M059J (cell line): ENCODE measurements around the gene MCEMP1. TPM values are rescaled to one million over a fixed set of nuclear protein-coding genes. Genes with fewer than 3 reads are reported as not detected.

Experiments
- DNase-seq: peaks from one replicate; pipeline ENCODE4 v3.0.0-alpha.2; 2012; ENCODE audit warnings: low read depth
- total RNA-seq: library from RNA; depleted of rRNA; stranded (reverse); fragments of >200 nt; shearing (Covaris generic); gene quantifications from 2 replicates; pipeline ENCODE4 v1.2.3, GENCODE V29; 2014

The MCEMP1 gene
- total RNA-seq, 1 experiment from 2014 or later: not detected

DNA sequence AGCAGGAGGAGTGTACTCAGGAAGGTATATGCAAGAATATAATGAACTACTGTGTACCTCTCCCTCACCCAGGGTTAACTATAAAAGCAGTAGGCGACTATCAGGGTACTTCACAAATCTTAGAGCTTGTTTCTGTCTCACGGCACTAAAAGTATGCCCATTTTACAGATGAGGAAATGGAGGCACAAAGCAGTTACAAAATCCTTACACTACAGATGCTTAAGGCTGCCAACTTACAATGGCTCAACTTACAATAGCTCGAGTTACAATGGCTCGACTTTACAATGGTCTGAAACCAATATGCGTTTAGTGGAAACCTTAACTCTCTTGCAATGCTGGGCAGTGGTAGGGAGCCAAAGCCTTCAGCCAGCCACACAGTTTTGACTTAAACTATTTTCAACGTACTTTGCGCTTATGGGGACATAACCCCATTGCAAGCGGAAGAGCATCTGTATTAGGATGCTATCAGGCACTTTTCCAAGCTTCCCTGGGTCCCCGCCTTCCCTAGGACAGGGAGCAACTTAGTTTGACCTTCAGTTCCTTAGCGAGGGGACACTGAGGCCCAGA lies 20.9 kb downstream of the MCEMP1 start:
- no peak for DNase-seq

DNA sequence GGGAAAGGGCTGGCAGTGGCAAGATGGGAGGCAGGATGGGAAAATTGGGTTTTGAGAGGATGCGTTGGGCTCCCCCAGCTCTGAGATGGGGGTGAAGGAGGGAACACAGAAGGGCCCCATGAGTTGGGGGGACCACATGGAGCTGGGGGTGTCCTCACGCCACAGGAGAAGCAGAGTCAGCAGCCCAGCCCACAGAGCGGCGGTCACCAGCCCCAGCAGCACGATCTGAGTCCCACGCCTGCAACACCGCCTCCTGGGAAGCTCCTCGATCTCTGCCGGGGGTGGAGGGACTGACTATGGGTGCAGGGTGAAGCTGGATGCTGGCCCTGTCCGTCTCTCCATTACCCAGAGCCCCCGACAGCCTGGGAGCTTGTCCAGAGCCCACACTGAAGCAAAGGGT lies 21.7 kb downstream of the MCEMP1 start:
- no peak for DNase-seq

DNA sequence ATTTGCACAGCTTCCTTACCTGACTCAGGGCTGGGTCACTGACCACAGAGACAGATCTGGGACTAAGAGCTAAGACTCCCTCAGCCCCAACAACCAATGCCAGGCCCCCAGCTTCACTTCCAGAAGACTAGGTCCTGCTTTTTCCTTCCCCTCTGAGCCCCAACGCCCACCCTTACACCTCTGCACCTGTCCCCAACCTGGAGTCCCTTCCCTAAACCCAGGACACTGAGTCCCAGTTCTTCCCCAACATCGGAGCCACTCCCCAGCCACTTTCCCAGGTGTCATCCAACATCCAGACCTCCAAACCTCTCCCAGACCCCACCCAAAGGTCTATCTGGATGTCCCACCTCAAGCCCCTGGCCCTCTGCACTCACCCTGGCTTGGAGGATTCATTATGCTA lies 22.1 kb downstream of the MCEMP1 start:
- DNase-seq: no peak

DNA sequence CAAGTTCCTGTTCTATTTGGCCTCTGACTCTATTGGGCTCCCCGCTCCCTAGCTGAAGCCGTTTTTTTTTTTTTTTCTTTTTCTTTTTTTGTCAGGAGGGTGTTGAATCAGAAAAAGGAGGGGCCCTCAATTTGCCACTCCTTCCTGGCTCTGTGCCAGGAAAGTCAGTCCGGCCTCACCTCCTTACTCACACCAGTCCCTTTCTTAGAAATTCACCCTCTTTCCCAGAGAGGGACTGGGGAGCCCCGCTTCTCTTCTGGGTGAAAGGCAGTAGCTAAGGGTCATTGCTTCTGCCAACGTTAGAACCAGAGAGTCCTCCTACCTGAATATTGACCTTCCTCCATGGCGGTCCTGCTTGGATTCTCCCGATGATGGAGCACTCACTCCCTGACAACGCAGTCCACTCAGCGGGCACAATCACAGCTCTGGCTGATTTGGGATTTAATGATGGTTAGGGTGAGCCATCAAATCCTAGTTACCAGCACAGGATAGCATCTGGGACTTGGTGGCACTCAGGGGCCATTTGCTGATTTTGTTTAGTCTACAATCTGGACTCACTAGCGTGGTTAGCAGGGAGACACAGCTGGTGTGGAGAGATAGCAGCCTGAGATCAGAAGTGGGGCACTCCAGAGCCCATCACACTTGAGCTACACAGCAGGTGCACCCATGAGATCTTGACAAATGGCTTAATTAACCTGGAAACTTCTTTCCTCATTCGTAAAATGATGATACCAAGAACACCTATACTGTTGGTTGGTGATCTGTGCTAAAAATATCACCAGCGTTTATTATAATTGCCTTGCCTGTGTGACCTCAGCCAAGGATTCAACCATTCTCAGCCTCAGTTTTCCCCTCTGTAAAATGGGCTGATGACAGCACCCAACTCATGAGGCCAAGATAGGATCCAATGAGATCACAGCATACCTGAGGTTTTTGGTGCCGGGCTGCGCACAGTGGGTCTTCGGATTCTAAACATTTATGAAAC lies 22.8 kb downstream of the MCEMP1 start:
- peak; percentile 34 for DNase-seq

DNA sequence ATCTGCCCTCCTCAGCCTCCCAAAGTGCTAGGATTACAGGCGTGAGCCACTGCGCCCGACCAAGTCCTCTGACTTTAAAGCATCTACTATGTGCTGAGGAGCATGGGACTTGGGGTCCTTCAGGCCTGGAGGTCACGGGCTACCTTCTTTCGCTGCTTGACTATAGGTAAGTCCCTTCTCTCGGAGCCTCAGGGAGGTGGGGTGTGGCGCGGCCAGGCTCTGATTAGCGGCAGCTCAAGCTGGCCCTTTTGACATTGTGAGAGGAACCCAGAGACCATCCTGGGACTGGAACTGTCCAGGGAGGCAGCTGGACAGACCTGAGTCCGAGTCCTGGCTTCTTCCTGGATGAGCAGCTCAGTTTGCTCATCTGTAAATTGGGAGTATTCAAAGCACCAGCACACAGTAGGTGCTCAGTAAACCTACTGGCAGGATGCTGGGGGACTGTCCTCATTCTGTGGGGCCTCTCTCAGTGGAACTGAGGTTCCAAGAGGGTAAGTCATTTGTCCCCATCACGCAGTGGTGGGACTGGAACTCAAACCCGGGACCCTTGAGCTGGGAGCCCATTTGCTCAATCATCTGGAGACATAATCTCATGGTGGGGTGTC lies 24.3 kb downstream of the MCEMP1 start:
- no peak for DNase-seq

DNA sequence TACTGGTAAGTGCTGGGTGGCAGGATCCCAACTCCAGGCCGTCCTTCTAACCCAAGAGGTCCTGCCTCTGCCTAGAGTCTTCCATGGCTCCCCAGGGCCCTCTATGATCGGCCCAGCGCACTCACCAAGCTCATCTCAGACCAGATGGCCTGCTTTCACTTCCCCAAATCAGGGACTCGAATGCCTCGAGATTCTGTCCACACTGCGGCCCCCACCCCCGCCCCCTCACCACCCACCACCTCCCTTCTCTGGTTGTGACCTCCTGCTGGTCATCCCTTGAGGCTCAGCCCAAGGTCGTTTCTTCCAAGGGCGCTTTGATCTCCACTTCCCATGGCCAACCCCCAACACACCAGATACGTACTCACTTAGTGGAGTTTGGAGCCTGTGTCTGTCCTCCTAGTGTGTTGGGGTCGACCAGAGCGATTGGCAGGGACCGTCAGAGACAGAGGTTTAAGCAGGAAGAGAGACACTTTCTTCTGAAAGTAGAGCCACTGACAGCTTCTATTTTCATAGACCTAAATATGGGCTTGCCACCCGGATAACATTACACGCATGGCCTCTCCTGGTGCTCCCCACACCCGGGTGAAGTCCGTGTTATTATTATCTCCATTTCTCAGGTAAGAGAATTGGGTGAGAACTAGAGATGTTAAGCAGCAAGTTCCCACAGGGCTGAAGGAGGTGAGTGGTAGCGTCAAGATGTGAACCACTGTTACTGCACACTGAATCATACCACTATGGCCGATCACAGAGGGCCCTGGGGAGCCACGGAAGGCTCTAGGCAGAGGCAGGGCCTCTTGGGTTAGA lies 25.0 kb downstream of the MCEMP1 start, which contains the start of gene FCER2:
TSS of gene FCER2 (minus strand) at position 478 of the 804 bp plus-strand sequence. CDS start 2,371 bp downstream, outside the sequence.
- no peak for DNase-seq

DNA sequence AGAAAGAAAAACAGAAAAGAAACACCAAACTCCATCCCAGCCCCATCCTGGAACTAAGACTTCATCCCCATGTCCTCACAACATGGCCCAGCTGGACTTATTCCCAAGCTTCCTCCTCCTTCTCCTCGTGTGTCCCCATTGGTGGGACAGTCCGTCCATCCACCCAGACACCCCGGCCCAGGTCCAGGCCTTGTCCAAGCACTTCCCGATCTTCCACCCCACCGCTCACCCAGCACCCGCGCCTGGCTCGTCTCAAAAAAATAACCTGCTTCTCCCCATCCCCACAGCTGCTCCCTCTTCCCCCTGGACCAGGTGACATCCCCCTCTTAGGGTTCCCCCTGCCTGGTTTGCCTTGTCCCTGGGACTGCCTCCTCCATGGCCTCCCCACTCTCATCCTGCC lies 26.4 kb downstream of the MCEMP1 start:
- no peak for DNase-seq

DNA sequence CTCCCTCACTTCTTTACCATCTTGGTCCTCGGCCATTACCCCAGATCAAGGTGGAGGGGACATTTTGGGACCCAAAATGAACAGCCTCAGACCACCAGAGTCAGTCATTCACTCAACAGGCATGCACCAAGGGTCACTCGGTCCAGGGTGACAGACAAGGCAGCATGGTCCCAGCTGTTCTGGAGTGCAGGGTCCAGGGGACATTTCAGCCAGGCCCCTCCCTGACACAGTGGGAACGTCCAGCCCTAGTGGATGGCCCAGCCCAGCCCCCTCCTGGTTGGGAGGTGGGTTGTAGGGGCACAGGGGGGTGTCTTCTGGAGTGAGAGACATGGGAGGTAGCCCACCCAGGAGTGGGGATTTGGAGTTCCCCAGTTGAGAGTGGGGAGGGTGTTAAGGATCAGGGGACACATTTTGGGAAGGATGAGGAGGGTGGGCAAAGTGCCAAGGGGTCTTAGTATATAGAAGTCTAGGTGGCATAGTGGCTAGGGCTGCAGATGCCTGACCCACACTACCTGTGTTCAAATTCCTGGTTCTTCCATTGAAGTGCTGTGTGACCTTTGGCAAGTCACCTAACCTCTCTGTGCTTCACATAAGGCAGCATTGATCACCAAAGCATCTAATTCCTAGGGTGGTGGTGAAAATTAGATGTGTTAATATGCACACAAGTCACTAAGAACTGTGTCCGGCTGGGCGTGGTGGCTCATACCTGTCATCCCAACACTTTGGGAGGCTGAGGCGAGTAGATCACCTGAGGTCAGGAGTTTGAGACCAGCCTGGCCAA lies 27.6 kb downstream of the MCEMP1 start:
- DNase-seq: no peak

DNA sequence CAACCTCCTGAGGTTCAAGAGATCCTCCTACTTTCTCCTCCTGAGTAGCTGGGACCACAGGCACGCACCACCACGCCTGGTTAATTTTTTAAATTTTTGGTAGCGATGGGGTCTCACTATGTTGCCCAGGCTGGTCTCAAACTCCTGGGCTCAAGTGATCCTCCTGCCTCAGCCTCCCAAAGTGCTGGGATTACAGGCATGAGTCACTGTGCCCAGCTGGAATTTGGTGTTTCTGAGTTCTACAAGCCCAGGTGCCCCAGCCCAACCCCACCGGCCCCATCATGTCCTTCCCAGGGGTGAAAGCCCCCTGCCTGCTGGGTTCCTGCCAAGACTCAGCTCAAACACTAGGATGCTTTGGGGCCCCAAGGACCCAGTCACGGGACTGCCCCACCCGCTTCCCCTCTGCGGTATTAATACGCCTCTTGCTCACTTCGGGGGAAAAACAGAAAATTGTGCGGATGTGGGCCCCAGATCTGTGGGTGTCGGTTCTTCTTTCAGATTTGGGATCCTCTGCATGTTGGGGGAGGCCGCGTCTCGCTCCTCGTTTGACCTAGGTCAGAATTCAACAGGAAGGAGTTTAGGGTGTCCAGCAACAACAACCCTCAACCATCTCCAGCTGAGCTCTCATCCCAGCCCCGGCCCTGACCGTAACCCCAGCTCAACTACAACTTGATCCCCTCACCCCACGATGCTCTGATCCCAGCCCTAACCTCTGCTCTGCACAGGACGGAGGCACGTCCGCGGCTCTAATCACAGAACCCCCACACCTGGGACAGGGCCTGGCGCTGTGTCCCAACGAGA lies 28.7 kb downstream of the MCEMP1 start:
- DNase-seq: no peak

DNA sequence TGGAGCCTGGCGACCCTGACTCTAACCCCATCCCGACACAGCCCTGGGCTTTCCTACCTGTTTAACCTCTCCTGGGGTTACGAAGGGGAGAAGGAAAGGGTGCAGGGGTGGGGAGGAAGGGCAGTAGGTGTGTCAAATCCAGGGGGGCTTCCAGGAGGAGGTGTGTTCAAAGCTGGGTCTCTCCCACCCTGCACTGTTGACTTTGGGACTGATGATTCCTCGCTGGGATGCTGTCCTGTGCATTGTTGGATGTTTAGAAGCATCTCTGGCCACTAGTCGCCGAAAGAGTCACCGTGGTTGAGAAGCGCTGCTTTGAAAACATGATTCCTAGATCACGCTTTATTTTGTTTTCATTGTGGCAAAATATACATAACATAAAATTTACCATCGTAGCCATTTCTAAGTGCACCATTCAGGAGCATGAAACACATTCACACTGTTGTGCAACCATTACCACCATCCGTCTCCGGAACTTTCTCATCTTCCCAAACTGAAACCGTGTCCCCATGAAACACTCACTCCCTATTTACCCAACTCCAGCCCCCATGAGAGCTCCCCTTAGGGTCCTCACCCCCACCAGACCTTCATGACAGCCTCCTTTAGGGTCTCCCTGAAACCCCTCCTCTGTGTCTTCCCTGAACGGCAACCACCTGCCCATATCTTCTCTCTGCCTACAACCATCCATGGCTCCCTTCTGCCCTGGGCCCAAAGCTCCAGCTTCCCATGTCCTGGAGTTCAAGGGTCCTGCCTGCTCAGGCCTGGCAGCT lies 29.5 kb downstream of the MCEMP1 start:
- no peak for DNase-seq

DNA sequence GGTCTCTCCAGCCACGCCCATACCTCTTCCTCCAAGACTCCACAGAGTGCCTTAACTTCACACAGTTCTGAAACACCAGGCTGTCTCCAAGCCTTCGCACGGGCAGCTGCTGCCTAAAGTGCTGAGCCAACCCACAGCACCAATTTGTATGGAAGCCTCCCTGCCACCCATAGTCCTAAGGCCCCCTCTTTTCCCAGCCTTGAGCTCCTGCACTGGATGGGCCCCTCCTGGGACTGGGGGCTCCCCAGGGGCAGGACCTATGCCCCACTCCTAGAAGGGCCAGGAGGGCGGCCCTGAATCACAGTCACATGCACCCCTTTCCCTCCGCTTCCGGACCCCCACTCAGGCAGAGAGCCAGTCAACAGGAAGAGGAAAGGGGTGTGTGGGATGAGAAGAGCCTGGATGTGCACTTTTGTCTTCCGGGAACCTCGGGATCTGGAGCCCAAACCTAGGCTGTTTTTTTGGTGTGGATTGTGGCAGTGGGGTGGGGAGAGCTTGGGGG lies 30.1 kb downstream of the MCEMP1 start:
- no peak for DNase-seq

DNA sequence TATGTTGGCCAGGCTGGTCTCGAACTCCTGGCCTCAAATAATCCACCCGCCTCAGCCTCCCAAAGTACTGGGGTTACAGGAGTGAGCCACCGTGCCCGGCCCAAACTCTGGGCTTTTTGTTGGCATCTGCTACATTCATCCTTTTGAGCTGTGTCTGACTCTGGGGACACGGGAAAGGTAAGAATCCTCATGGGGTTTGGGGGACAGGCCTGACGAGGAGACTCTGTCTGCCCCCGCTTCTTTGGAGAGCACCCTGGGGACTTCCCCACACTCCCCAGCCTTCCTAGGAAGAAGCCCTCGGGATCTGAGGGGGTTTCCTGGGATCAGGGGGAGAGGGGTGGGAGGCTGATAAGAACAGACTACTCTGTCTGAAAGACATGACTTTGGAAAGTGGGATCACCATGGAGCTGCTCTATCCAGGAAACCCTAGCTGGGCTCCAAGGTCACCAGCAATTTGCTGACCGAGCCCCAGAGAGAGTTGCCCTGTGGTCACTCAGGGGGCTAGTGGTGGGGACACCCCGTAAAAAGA lies 33.1 kb downstream of the MCEMP1 start:
- DNase-seq: no peak

DNA sequence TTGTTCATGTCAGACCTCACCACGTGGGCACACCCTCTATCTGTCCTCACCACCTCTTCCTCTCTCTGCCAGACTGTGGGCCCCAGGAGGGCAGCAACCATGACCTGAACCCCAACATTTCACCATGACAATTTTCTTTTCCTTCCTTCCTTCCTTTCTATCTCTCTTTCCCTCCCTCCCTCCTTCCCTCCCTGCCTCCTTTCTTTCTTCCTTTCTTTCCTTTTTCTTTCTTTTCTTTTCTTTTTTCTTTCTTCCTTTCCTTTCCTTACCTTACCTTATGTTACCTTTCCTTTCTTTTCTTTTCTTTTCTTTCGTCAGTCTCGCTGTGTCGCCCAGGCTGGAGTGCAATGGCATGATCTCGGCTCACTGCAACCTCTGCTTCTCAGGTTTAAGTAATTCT lies 33.7 kb downstream of the MCEMP1 start:
- no peak for DNase-seq

DNA sequence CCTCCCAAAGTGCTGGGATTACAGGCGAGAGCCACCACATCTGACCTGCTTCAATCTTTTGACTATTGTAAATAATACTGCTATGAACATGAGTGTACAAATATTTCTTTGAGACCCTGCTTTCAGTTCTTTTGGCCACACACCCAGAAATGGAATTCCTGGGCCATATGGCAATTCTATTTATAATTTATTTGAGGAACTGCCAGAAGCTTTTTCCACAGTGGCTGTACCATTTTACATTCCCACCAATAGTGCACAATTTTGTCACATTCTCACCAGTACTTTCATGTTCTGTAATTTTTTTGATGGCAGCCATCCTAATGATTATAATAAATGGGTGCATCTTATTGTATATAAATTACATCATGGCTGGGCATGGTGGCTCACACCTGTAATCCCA lies 38.8 kb downstream of the MCEMP1 start:
- no peak for DNase-seq

DNA sequence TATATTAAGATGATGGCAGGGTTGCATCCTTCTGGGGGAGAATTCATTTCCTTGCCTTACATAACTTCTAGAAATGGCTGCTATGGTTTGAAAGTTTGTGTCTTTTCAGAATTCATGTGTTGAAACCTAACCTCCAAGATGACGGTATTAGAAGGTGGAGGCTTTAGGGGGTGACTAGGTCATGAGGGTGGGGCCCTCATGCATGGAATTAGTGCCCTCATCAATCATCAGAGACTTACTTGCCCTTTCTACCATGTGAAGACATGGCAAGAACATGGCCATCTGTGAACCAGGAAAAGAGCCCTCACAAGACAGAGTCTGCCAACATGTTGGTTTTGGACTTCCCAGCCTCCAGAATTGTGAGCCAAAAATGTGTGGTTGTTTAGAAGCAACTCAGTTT lies 39.9 kb downstream of the MCEMP1 start:
- no peak for DNase-seq

DNA sequence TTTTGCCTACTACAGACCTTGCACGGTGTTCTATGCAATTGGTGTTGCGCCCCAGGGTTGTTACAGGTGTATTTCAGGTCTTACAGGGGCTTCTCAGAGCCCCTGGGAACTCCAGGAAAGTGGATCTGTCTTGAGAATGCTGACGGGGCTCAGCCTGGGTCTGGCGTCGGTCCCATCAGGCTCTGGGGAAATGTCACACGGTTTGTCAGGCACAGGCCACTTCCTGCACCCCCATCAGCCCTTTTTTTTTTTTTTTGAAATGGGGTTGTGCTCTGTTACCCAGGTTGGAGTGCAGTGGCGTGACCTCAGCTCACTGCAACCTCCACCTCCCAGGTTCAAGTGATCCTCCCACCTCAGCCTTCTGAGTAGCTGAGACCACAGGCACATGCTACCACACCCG lies 41.8 kb downstream of the MCEMP1 start:
- DNase-seq: no peak

DNA sequence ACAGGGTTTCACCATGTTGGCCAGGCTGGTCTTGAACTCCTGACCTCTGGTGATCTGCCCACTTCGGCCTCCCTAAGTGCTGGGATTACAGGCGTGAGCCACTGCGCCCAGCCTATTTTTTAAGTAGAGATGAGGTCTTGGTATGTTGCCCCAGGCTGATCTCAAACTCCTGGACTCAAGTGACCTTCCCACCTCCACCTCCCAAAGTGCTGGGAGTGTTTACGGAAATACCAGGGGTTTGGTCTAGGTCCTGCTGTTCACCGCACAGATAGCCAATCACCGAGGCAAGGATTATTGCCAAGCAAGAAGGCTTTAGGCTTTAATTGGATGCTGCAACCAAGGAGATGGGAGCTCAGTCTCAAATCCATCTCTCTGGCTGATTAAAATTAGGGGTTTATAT lies 43.5 kb downstream of the MCEMP1 start:
- DNase-seq: peak; percentile 20

DNA sequence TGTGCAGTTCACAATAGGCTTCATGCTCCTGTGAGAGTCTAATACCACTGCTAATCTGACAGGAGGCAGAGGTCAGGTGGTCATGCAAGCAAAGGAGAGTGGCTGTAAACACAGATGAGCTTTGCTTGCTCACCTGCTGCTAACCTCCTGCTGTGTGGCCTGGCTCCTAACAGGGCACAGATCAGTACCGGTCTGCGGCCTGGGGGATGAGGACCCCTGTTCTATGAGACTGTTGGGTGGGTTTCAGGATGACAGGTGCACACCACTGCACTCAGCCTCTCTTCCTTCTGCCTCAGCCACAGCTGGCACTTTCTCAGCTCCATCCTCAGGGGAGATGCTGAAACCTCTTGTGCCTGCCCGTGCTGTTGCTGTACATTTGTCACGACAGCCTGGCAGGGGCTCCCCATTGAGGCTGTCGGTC lies 45.4 kb downstream of the MCEMP1 start:
- no peak for DNase-seq

DNA sequence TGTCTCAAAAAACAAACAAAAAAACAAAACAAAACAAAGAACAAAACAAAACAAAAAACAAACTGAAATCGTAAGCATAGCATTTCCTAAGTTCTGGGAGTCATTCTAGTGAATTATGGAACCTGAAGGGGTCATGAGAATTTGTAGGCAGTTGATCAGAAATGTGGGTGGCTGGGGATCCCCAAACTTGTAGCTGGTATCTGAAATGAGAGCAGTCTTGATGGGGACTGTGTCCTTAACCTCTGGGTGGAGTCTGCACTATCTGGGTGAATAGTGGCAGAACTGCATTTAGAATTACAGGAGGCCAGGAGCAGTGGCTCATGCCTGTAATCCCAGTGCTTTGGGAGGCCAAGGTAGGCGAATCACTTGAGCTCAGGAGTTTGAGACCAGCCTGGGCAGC lies 48.9 kb downstream of the MCEMP1 start:
- DNase-seq: no peak
